ENCODE data around the gene SRSF1. TPM values are rescaled to one million over a fixed set of nuclear protein-coding genes. Genes with fewer than 3 reads are reported as not detected.

Gene SRSF1
- total RNA-seq, 3 donors from 2014 or later = 150 to 188 (median 184) TPM

- TF ChIP-seq CTCF (IDR thresholded peaks at IDR 0.05) = no peak
- Histone ChIP-seq H3K9me3 (no peaks in the 10 kb centered on the region), H3K4me1 (ENCODE audit: low read depth) (peaks cover 15% of the 10 kb centered on the region), H3K36me3 (ENCODE audit: low read depth) (no peaks in the 10 kb centered on the region), H3K4me3 (no peak overlapping the region)
- ATAC-seq = no peak
- no peak for DNase-seq
- intact Hi-C loops (cut with DNase I, micrococcal nuclease) = no loop called here
Measured at GRCh38 chr17:57956291-57957119, 50.5 kb downstream of the SRSF1 start.

GRCh38 chr17:57955183-57955931 is 51.7 kb downstream of the SRSF1 start, which contains the start of gene CUEDC1:
Gene CUEDC1 (minus strand): TSS chr17:57955412. CDS start chr17:57885564, 69,848 bp downstream.
- H3K36me3 ChIP-seq (ENCODE audit: low read depth) = no peaks in the 10 kb centered on the region
- H3K4me3 ChIP-seq = peak within 1 kb of the TSS; percentile 42
- peaks cover 15% of the 10 kb centered on the region for H3K4me1 ChIP-seq (ENCODE audit: low read depth)
- no peaks in the 10 kb centered on the region for H3K9me3 ChIP-seq
- DNase-seq = peak; percentile 80 to 89 (median 82)
- no peak for TF ChIP-seq CTCF (IDR thresholded peaks at IDR 0.05)
- peak; percentile 86 for ATAC-seq
- intact Hi-C loops (cut with DNase I, micrococcal nuclease) = no loop called here

- H3K4me3 ChIP-seq = peak overlapping the region; percentile 42
- H3K4me1 ChIP-seq (ENCODE audit: low read depth) = peaks cover 19% of the 10 kb centered on the region
- no peaks in the 10 kb centered on the region for H3K9me3 ChIP-seq
- no peaks in the 10 kb centered on the region for H3K36me3 ChIP-seq (ENCODE audit: low read depth)
- no peak for TF ChIP-seq CTCF (IDR thresholded peaks at IDR 0.05)
- intact Hi-C loops (cut with DNase I, micrococcal nuclease) = no loop called here
- peak; percentile 64 to 77 (median 73) for DNase-seq
- peak; percentile 48 for ATAC-seq
Measured at GRCh38 chr17:57954397-57955182, 52.5 kb downstream of the SRSF1 start.

GRCh38 chr17:57953705-57954396 is 53.2 kb downstream of the SRSF1 start:
- Histone ChIP-seq H3K4me3 (no peak overlapping the region), H3K36me3 (ENCODE audit: low read depth) (no peaks in the 10 kb centered on the region), H3K4me1 (ENCODE audit: low read depth) (peaks cover 26% of the 10 kb centered on the region), H3K9me3 (no peaks in the 10 kb centered on the region)
- no peak for ATAC-seq
- DNase-seq = no peak
- intact Hi-C loops (cut with DNase I, micrococcal nuclease) = no loop called here
- TF ChIP-seq CTCF (IDR thresholded peaks at IDR 0.05) = no peak

Other genes with a start within 250 kb of the SRSF1 start
- 10 to 100 TPM; 15.1 to 27.2 (median 24.0) TPM for gene MRPS23, start 157.2 kb downstream of the SRSF1 start, total RNA-seq
- 10 to 100 TPM; 23.5 to 46.8 (median 23.6) TPM for gene CUEDC1, start 51.8 kb downstream of the SRSF1 start, total RNA-seq
- 100 to 1,000 TPM in 1 of 3 donors, 10 to 100 TPM in 2; 48.1 to 107 (median 48.9) TPM for gene VEZF1, start 19.0 kb downstream of the SRSF1 start, total RNA-seq
- 10 to 100 TPM; 33.9 to 53.2 (median 33.9) TPM for gene DYNLL2, start 76.2 kb upstream of the SRSF1 start, total RNA-seq
- gene OR4D1, start 141.1 kb upstream of the SRSF1 start, total RNA-seq = not detected
- gene OR4D2, start 159.7 kb upstream of the SRSF1 start, total RNA-seq = not detected
- not detected for gene EPX, start 185.5 kb upstream of the SRSF1 start, total RNA-seq
- 10 to 100 TPM; 12.9 to 18.5 (median 14.7) TPM for gene MKS1, start 212.0 kb upstream of the SRSF1 start, total RNA-seq
- gene LPO, start 231.3 kb upstream of the SRSF1 start, total RNA-seq = not detected